ACHN (cell line): ENCODE results near the gene BZW2.
A peak's percentile ranks its signal among the peaks of the same experiment; 100 is the strongest.
"Not testable (repeated sequence)": the region's sequence is repeated elsewhere in the genome, so short reads cannot be mapped to it uniquely, and the experiment has no call there.

ENCODE experiments used
- DNase-seq: peaks from one replicate; pipeline ENCODE4 v3.0.0-alpha.2; 2015
- in situ Hi-C: cut with HindIII; loops from 2 replicates; pipeline ENCODE4 v1.10.0; 2017; ENCODE audit warnings: low sequenced_read_pairs, low pct_ligation_motif_present, low pct_unique_long_range_greater_than_20kb

The BZW2 gene

DNA sequence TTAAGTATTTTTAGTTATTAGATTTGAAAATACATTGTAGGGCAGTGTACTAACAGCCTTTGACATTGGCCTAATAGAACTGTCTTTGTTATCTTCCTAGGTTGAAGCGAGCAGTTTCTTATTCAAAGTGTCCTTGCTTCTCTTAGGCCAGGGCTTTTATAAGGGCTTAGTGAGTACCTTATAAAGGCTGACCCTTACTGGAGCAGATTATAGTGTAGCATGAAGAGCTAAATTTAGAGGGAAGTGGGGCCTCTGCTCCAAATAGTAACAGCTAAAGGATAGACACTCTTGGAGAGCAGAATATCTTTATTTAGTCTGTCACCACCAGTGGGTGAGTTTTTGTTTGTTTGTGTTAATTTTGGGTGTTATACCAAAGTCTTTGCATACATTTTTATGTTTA, 15.9 kb downstream of the BZW2 start:
- in situ Hi-C loops: no loop called here
- DNase-seq: no peak

DNA sequence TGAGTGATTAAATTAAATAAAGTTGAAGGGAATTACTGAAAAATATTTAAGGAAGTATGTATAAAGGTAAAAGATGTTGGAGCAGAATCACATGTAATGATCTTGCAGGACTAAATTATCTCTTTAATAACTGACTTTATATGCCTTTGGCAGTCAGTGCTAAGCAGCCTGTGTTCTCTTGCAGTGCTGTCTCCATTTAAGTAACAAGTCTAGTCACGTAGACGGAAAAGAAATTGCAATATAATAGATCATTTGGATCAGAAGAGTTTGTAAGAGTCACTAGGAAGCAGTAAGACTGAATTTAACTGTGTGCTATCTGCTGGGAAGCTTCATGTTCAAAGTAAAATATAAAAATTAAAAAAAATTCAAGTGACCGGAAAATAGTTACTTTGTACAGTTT, 21.4 kb downstream of the BZW2 start:
- in situ Hi-C loops: no loop called here
- no peak for DNase-seq

DNA sequence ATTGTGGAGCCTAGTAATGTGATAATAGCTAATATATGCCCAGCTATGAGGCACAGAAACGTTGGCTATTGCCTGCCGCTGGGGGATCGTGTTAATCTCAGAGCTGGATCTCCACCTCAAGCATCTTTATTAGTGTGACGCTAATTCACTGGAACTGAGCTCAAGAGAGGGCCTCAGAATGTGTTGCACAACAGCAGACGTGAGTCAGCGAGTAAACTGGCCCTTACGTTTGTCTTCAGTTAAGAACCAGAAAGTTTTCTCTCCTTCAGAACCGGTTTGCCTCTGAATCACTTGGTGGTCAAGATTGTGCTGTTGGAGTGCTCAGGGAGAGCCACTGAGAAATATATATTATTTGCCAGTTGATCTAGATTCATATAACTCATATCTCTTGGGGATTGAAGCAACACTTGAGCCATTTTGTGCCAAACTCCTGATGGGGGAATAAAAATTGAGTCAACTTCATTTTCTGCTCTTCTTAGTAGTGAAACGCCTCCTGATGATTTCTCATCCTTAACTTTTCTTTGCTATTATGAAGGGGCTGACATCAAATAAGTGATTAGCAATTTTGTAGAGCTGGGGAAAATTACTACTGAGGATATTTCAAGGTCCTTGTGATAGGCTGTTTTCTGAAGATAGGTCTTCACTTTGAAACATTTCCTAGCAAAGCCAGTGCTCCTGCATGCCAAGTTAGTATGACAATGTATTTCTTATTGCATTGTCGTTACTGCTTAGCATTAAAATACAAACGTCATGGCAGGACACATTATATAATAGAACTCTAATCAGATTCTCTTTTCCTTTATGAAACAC, 22.3 kb downstream of the BZW2 start:
- peak; percentile 95 for DNase-seq
- in situ Hi-C loops: no loop called here

DNA sequence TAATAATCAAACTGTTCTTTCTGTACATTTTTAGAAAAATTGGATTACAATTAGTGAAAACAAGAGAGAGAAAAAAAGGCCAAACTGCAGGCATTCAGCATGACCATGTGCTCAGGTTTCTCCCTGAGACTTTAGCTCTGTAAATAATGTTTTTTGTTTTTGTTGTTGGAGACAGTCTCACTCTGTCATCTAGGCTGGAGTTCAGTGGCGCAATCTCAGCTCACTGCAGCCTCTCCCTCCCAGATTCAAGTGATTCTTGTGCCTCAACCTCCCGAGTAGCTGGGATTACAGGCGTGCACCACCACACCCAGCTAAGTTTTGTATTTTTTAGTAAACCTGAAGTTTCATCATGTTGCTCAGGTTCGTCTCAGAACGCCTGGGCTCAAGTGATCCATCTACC, 23.0 kb downstream of the BZW2 start:
- in situ Hi-C loops: no loop called here
- no peak for DNase-seq

DNA sequence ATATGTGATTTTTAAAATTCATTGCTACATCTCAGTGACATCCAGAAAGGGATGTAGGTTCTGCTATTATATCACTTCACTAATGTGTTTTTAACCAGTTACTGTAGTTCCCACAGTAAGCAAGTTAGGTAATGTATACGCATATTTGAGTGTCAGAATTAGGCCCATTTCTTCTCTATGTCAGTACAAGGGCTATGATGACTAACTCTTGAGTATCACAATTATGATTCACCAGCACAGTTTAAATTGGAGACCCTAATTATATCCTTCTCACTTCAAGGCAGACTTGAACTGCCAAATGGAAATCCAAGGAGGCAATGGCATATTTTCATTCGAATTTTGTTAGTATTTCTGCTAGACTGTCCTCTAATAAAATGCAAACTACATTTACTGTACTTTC, 23.6 kb downstream of the BZW2 start:
- in situ Hi-C loops: no loop called here
- no peak for DNase-seq

DNA sequence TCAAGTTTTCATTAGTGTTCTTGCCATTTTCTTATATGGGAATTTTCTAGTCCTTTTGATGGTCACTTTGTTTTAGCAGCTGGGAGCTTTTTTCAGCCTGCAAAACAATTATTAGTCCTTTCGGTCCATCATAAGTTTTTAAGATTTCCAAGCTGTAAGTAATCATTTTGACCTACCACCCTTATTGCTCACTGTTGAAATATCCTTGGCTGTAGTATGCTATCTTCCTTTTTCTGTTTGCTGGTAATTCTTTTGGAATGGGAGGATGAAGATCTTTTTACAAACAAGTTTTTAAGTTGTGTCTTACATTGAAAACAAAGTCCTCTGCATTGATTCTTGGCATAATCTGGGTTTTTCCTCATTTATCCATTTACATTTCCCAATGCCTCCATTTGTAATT, 24.0 kb downstream of the BZW2 start:
- in situ Hi-C loops: no loop called here

DNA sequence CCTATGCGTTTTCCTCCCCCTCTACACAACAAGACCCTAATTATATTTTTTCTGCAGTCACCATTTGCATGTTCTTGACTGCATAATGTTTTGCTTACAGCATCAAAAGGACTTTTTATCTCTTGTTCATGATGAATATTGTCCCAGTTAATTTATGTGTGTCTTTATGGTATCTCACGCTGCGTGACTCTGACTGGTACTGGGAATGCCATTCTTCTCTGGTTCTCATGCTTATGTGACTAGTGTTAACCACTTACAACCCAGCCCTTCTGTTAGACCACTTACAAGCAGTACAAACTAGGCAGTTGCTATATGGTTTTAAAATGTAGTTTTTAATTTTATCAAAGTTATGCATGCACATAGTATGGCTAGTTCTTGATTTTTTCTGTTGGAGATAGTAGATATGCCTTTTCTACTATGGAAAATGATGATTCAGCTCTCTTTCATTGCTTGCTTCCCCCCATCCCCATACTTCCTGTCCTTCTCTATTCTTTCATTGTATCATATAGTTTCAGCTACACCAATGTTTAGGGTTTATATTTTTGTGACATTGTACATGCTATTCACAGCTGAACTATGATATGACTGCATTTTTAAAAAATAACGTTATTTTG, 24.9 kb downstream of the BZW2 start:
- no peak for DNase-seq
- in situ Hi-C loops: no loop called here

More for the DNA sequence above, 24.0 kb downstream of the BZW2 start:
- no peak for DNase-seq

DNA sequence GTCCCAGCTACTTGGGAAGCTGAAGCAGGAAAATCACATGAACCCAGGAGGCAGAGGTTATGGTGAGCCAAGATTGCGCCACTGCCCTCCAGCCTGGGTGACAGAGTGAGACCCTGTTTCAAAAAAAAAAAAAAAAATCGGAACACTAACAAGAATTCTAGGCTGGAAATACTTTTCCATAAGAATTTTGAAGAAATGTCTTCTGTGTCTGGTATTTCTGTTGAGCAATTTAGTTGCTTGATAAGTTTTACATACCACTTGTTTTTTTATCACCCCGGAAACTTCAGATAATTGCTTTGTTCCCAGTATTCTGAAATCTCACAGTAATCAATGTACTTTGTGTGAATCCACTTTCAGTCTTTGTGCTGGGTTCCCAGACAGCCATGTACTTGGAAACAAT, 25.8 kb downstream of the BZW2 start:
- no peak for DNase-seq
- in situ Hi-C loops: no loop called here

DNA sequence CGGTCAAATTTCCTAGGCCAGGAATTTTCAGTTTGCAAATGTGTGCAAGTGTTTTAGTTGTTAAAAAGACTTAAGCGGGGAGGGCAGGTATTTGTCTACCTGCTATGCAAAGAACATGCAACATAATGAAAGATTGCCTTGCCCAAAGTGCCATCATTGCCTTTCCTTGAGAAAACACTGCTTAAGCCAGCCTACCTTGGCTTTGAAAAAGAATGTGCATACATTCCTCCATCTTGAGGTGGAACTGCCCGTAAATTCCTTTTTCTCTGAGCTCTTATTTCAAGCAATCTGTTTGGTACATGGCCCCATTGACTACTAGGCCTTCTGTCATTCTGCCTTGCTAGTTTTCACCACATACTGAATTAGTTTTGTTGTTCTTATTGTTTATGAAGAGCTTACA, 29.3 kb downstream of the BZW2 start:
- in situ Hi-C loops: no loop called here
- no peak for DNase-seq

DNA sequence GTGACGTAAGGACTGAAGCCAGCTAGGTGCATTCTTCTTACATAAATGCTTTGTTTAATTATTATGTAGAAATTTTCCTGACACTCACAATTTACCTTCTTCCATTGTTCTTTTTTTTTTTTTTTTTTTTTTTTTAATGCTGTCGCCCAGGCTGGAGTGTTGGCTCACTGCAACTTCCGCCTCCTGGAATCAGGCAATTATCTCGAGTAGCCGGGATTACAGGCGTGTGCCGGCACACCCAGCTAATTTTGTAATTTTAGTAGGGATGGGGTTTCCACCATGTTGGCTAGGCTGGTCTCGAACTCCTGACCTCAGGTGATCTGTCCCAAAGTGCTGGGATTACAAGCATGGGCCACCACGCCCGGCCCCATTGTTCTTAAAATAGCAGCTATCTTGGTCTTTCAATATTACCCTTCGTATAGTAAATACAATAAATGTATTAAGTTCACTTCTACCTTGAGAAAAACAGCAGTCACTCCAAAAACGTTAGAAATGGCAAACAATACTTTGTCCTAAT, 32.1 kb downstream of the BZW2 start:
- in situ Hi-C loops: no loop called here
- DNase-seq: no peak

DNA sequence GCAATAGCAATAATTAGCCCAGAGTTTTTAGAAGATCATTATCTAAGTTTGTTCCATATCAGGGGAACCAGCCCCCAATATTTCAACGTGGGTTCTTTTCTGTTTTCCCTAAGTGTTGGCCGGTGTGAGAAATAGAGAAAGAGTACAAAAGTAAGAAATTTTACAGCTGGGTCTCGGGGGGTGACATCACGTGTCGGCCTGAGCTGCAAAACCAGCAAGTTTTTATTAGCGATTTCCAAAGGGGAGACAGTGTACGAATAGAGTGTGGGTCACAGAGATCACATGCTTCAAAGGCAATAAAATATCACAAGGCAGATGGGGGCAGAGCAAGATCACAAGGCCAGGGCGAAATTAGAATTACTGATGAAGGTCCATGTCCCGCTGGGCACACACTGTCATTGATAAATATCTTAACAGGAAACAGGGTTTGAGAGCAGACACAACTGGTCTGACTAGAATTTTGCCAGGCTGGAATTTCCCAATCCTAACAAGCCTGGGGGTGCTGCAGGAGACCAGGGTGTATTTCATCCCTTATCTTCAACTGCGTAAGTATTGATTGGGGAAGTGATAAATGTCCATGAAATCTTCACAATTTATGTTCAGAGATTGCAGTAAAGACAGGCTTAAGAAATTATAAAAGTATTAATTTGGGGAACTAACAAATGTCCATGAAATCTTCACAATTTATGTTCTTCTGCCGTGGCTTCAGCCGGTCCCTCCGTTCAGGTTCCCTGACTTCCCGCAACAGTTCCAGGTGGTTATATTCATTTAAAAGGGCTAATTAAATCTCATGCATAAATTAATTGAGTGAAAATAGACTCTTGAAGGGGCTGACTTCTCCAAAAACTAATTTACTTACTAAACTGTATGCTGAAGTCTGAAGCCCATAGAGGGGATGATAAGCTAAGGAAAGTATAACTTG, 32.9 kb downstream of the BZW2 start:
- in situ Hi-C loops, DNase-seq: not testable (repeated sequence)

DNA sequence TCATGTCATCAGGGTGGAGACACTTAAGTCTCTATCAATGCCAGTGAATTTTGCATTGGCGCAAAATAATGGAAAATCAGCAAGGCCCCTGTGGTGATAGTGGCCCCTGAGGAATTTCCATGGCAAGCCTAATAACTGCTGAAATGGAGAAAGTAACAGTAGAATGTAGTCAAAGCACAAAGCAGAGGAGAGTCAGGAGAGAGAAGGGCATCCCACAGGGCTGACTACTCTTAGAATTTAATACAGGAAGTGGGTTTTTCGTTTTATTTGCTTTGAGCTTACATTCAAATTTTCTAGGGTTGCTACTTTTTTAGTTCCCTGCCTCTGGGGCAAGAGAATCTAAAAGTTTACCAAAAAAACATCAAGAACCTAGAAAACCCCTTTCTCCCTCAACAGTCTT, 39.0 kb downstream of the BZW2 start:
- in situ Hi-C loops: no loop called here
- DNase-seq: no peak

DNA sequence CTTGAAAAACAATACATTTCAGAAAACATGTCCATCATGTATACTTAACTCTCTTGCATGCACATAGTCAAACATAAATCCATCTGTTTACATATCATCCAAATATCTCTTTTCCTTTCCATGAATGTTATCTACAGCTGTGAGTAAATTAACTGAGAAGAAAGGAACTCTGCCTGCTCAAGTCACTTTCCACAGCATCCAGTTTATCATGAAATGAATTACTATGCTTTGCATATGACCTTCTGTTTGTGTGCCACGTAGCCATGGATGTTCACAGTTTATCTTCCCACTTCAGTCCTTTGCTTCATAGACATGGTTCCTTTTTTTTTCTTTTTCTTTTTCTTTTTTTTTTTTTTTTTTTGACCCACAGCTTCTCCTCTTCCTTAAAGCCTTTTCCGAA, 39.6 kb downstream of the BZW2 start:
- in situ Hi-C loops: no loop called here
- DNase-seq: no peak

DNA sequence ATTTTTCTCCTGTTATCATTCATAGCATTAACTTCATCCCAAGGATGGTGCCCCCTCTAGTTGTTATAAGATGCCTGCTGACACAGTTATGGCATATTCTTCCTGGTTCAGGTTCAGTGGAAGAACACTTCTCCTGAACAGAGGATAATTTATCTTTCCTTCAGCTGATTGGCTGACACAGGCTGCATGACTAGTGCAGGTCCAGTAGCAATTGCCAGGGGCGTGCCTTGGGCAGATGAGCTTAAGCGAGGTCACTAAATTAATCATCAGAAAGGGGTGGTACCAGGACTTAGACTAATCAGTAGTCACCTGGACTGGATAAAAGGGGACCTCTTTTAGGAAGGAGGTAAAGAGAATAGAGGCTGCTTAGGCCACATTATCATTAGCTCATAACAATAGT, 42.3 kb downstream of the BZW2 start:
- in situ Hi-C loops: no loop called here
- DNase-seq: peak; percentile 29

DNA sequence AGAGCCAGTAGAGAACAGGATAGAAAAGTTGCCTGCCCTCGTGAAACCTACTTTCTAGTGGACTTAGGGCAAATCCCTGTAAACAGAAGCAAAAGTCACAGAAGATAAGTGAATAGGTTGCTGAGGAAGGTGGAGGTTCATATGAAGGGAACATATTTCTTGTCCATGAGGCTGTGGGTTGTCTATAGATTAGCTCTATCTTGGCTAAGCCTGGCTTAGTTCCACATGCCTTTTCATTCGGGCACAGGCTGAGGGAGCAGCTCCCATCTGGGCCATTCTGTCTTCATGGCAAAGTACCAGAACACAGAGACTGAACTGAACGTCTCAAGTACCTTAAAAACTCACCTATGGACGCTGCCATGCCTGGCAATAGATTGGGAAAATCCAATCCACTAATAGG, 45.3 kb downstream of the BZW2 start:
- in situ Hi-C loops: no loop called here

DNA sequence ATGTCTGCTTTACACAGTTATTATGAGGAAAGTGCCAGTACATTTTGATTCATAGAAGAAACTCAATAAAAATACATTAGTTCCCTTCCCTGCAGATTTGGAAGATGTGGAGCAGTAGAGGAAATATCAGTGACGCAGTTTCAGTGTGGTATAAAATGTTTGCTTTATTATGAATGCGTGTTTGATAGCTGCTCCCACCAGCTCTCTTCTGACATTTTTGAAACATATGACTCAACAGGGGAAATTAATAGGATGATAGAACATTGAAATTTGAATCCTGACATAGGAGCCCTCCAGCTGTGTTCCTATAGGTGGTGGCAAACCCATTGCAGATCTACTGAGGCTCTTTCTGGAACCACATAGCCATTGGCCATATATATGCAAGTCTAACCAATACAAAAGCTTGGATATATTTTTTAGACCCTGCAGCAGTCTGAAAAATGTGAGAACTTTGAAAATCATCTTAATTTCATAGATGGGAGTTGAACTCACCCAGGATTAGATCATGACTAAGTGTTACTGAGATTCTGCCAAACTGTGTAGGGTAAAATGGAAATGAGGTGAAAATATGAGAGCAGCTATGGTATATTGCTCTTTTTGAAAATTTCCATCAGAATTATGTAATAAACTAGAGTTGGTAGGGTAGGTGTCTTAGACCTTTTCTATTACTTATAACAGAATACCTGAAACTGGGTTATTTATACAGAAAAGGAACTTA, 47.8 kb downstream of the BZW2 start:
- no peak for DNase-seq
- in situ Hi-C loops: no loop called here

More for the DNA sequence above, 45.3 kb downstream of the BZW2 start:
- no peak for DNase-seq

DNA sequence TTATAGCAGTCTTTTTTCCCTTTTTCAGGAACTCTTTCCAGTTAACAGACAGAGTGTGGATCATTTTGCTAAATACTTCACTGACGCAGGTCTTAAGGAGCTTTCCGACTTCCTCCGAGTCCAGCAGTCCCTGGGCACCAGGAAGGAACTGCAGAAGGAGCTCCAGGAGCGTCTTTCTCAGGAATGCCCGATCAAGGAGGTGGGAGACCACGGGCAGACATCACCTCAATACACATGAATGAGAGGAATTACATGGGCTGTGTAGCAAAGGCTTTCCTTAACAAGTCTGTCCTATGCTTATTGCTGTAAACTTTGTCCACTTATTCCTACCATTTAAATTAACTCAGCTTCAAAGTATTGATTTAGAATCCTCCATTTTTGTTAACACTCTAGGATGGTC, 48.8 kb downstream of the BZW2 start:
- no peak for DNase-seq
- in situ Hi-C loops: no loop called here

DNA sequence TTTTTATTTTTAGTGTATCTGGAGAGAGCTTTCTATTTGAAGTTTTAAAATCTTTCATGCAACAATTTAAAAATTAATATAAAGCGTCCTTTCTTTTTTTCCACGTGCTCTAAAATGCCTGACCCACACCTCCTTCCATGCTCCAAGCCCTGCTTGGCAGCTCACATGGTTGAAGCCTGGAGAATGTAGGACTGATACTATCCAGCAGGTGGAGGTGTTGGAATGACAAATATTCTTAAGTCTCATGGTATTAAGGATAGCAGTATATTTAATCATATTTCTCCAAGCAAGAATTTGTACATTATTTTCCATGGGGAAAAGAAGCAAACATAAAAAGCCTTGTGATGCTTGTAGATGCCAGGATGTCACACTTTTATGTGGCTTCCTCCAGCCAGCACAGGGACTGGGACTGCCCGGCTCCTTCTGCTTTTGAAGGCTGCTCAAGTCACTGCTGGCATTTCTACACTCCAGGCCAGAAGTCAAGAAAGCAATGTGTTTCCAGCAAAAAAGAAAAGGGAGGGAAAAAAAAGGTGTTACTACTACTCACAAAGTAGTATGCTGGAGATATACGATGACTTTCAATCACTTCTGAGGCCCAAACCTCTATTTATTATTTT, 49.7 kb downstream of the BZW2 start:
- in situ Hi-C loops: no loop called here
- peak; percentile 82 for DNase-seq
